GM23248 (cell line): ENCODE results near the gene ST6GAL1. TPM values are rescaled to one million over a fixed set of nuclear protein-coding genes. Genes with fewer than 3 reads are reported as not detected.

Experiments used
- DNase-seq: peaks from one replicate; pipeline ENCODE4 v3.0.0-alpha.2; 2015
- H2AFZ ChIP-seq: fragments of 200-600 bp; sonication (generic); 2 replicates; pipeline ENCODE4 v1.6.1; 2016; ENCODE audit warnings: antibody characterized with exemption
- H3F3A ChIP-seq: fragments of 200-600 bp; sonication (generic); 2 replicates; pipeline ENCODE4 v1.6.1; 2016; ENCODE audit warnings: mild to moderate bottlenecking, antibody characterized with exemption, mixed run types; ENCODE audit not compliant: insufficient read depth
- H3K27ac ChIP-seq: fragments of 200-600 bp; sonication (generic); 2 replicates; pipeline ENCODE4 v1.5.1; 2016; ENCODE audit warnings: mild to moderate bottlenecking
- H3K27me3 ChIP-seq: fragments of 200-600 bp; sonication (generic); replicated peaks from 2 replicates; pipeline ENCODE4 v1.6.1; 2016; ENCODE audit warnings: mild to moderate bottlenecking; ENCODE audit not compliant: insufficient read depth
- H3K36me3 ChIP-seq: fragments of 200-600 bp; sonication (generic); 2 replicates; pipeline ENCODE4 v1.6.1; 2016; ENCODE audit warnings: low read depth, mild to moderate bottlenecking
- H3K4me1 ChIP-seq: fragments of 200-600 bp; sonication (generic); 2 replicates; pipeline ENCODE4 v1.6.1; 2016; ENCODE audit warnings: mild to moderate bottlenecking; ENCODE audit not compliant: insufficient read depth
- H3K4me2 ChIP-seq: fragments of 200-600 bp; sonication (generic); one replicate; pipeline ENCODE4 v1.6.1; 2016; ENCODE audit warnings: mild to moderate bottlenecking; ENCODE audit not compliant: unreplicated experiment
- H3K4me3 ChIP-seq: fragments of 200-600 bp; sonication (generic); 2 replicates; pipeline ENCODE4 v1.5.1; 2016; ENCODE audit warnings: mild to moderate bottlenecking
- H3K79me2 ChIP-seq: fragments of 200-600 bp; sonication (generic); 2 replicates; pipeline ENCODE4 v1.6.1; 2016; ENCODE audit warnings: mild to moderate bottlenecking; ENCODE audit not compliant: insufficient read depth
- H3K9ac ChIP-seq: fragments of 200-600 bp; sonication (generic); 2 replicates; pipeline ENCODE4 v1.6.1; 2016; ENCODE audit warnings: mild to moderate bottlenecking
- H3K9me2 ChIP-seq: fragments of 200-600 bp; sonication (generic); 2 replicates; pipeline ENCODE4 v1.6.1; 2016; ENCODE audit warnings: mixed run types, mild to moderate bottlenecking, moderate library complexity; ENCODE audit not compliant: insufficient read depth
- H3K9me3 ChIP-seq: fragments of 200-600 bp; sonication (generic); one replicate; pipeline ENCODE4 v1.6.1; 2017; ENCODE audit warnings: low read depth
- H4K20me1 ChIP-seq: fragments of 200-600 bp; sonication (generic); 2 replicates; pipeline ENCODE4 v1.6.0; 2016; ENCODE audit not compliant: insufficient read depth
- EZH2 ChIP-seq: fragments of 200-600 bp; sonication (generic); IDR thresholded peaks from 2 replicates; pipeline ENCODE4 v1.6.1; 2018; ENCODE audit warnings: antibody characterized with exemption, mild to moderate bottlenecking; ENCODE audit not compliant: insufficient read depth, poor library complexity, severe bottlenecking
- EZH2phosphoT487 ChIP-seq: fragments of 200-600 bp; sonication (generic); IDR thresholded peaks from 2 replicates; pipeline ENCODE4 v1.6.1; 2018; ENCODE audit warnings: antibody characterized with exemption, moderate library complexity, mild to moderate bottlenecking, low read depth; ENCODE audit not compliant: insufficient read depth
- WGBS, 2 experiments: methylation state at CpG; one replicate each; pipeline ENCODE4 v1.1.6; 2015 to 2017; ENCODE audit warnings: low lambda C conversion rate in 2 of 2, low coverage in 1 of 2; ENCODE audit errors: missing lambda C conversion rate in 2 of 2; 5-methylcytosine and 5-hydroxymethylcytosine counted together
- in situ Hi-C: fragments of 300-500 bp; cut with MboI; formaldehyde crosslinking; loops from 2 replicates; pipeline ENCODE4 v1.15.0; 2020
- polyA plus RNA-seq: library from polyadenylated mRNA; unstranded; fragments of >200 nt; fragmentation: Nextera tagmentation; extraction: Ambion mirVana; gene quantifications from 2 replicates; pipeline ENCODE4 v1.2.1, GENCODE V29; 2016
- total RNA-seq: library from RNA; depleted of rRNA; stranded (reverse); fragments of >200 nt; shearing (Covaris generic); gene quantifications from 2 replicates; pipeline ENCODE4 v1.2.3, GENCODE V29; 2014

Gene ST6GAL1
- total and polyA plus RNA-seq, 2 experiments from 2014 or later, result 0.20 TPM; not detected in 1

- TF ChIP-seq EZH2 (no peak), EZH2phosphoT487 (no peak)
- Histone ChIP-seq H3K4me2 (no peak overlapping the region), H2AFZ (no peak overlapping the region), H3K27me3 (peaks cover 13% of the 10 kb centered on the region; the same call in 1 of the 2 replicates), H3K9me2 (no peaks in the 10 kb centered on the region), H3K79me2 (no peaks in the 10 kb centered on the region), H3K9ac (no peak overlapping the region), H4K20me1 (no peaks in the 10 kb centered on the region), H3K27ac (no peak overlapping the region), H3K4me3 (no peak overlapping the region), H3K9me3 (no peaks in the 10 kb centered on the region), H3K4me1 (no peaks in the 10 kb centered on the region), H3K36me3 (no peaks in the 10 kb centered on the region), H3F3A (no peaks in the 10 kb centered on the region)
- 44 to 50% methylated on average over 6 of the region's 6 CpGs for WGBS, 2 experiments
- in situ Hi-C loops, result no loop called here
- no peak for DNase-seq
Observed at GRCh38 chr3:187025254-187025655, 94.9 kb downstream of the ST6GAL1 start.

GRCh38 chr3:187025656-187026316 lies 95.5 kb downstream of the ST6GAL1 start:
- no peak for DNase-seq
- 48 to 54% methylated on average over 9 of the region's 9 CpGs for WGBS, 2 experiments
- no peaks in the 10 kb centered on the region for H3F3A ChIP-seq
- H3K4me2 ChIP-seq, result no peak overlapping the region
- no peak overlapping the region for H3K27ac ChIP-seq
- no peaks in the 10 kb centered on the region for H3K4me1 ChIP-seq
- in situ Hi-C loops, result no loop called here
- H3K36me3 ChIP-seq, result no peaks in the 10 kb centered on the region
- no peaks in the 10 kb centered on the region for H3K79me2 ChIP-seq
- no peak overlapping the region for H3K9ac ChIP-seq
- H3K9me3 ChIP-seq, result no peaks in the 10 kb centered on the region
- H3K27me3 ChIP-seq, result peaks cover 13% of the 10 kb centered on the region; the same call in 1 of the 2 replicates
- H3K4me3 ChIP-seq, result no peak overlapping the region
- no peak for TF ChIP-seq EZH2phosphoT487
- no peak for TF ChIP-seq EZH2
- H4K20me1 ChIP-seq, result no peaks in the 10 kb centered on the region
- H3K9me2 ChIP-seq, result no peaks in the 10 kb centered on the region
- H2AFZ ChIP-seq, result no peak overlapping the region

GRCh38 chr3:187026317-187026670 lies 96.0 kb downstream of the ST6GAL1 start:
- no peaks in the 10 kb centered on the region for H3K36me3 ChIP-seq
- 40 to 45% methylated on average over 2 of the region's 2 CpGs for WGBS, 2 experiments

GRCh38 chr3:187027531-187028278 lies 97.4 kb downstream of the ST6GAL1 start:
- no peak for DNase-seq
- Histone ChIP-seq H3K79me2 (no peaks in the 10 kb centered on the region), H3K27ac (no peak overlapping the region), H3K9me3 (no peaks in the 10 kb centered on the region), H3K4me3 (no peak overlapping the region), H3K4me2 (no peak overlapping the region), H3K36me3 (no peaks in the 10 kb centered on the region), H3K9ac (no peak overlapping the region), H3K9me2 (no peaks in the 10 kb centered on the region), H2AFZ (no peak overlapping the region), H3F3A (no peaks in the 10 kb centered on the region), H3K27me3 (peaks cover 13% of the 10 kb centered on the region; the same call in 1 of the 2 replicates), H3K4me1 (no peaks in the 10 kb centered on the region), H4K20me1 (no peaks in the 10 kb centered on the region)
- in situ Hi-C loops, result no loop called here
- 46 to 51% methylated on average over 8 of the region's 8 CpGs for WGBS, 2 experiments
- TF ChIP-seq EZH2 (no peak), EZH2phosphoT487 (no peak)

More at GRCh38 chr3:187026317-187026670, 96.0 kb downstream of the ST6GAL1 start:
- Histone ChIP-seq H2AFZ (no peak overlapping the region), H3K27me3 (peaks cover 13% of the 10 kb centered on the region; the same call in 1 of the 2 replicates), H4K20me1 (no peaks in the 10 kb centered on the region), H3K9me3 (no peaks in the 10 kb centered on the region), H3K4me2 (no peak overlapping the region), H3K27ac (no peak overlapping the region), H3K4me3 (no peak overlapping the region), H3K4me1 (no peaks in the 10 kb centered on the region), H3F3A (no peaks in the 10 kb centered on the region), H3K9ac (no peak overlapping the region), H3K9me2 (no peaks in the 10 kb centered on the region), H3K79me2 (no peaks in the 10 kb centered on the region)
- TF ChIP-seq EZH2phosphoT487, result no peak
- no peak for TF ChIP-seq EZH2
- in situ Hi-C loops, result no loop called here
- DNase-seq, result no peak
